ENCODE results near the gene KIAA1671.

Gene KIAA1671

GRCh38 chr22:25048659-25049647 lies 96.4 kb downstream of the KIAA1671 start:
- peak; percentile 41 to 51 for DNase-seq

GRCh38 chr22:25049770-25050169 lies 97.3 kb downstream of the KIAA1671 start:
- no peak for DNase-seq

- no peak for DNase-seq
Measured at GRCh38 chr22:25050566-25050965, 98.0 kb downstream of the KIAA1671 start.

- DNase-seq: no peak
Measured at GRCh38 chr22:25051073-25051472, 98.6 kb downstream of the KIAA1671 start.

- peak; percentile 30 to 67 for DNase-seq
Measured at GRCh38 chr22:25051983-25052710, 99.6 kb downstream of the KIAA1671 start.

GRCh38 chr22:25053153-25053805 lies 100.8 kb downstream of the KIAA1671 start:
- no peak for DNase-seq

GRCh38 chr22:25054943-25055511 lies 102.5 kb downstream of the KIAA1671 start:
- no peak for DNase-seq

GRCh38 chr22:25057013-25057881 lies 104.7 kb downstream of the KIAA1671 start:
- peak; percentile 54 to 55 for DNase-seq

GRCh38 chr22:25059438-25059837 lies 106.9 kb downstream of the KIAA1671 start:
- no peak for DNase-seq

- no peak for DNase-seq
Measured at GRCh38 chr22:25060522-25061071, 108.1 kb downstream of the KIAA1671 start.

GRCh38 chr22:25061134-25061533 lies 108.6 kb downstream of the KIAA1671 start:
- DNase-seq: no peak

GRCh38 chr22:25061605-25062376 lies 109.3 kb downstream of the KIAA1671 start:
- DNase-seq: no peak

- DNase-seq: no peak
Measured at GRCh38 chr22:25062386-25063085, 110.0 kb downstream of the KIAA1671 start.

- no peak for DNase-seq
Measured at GRCh38 chr22:25064894-25065560, 112.5 kb downstream of the KIAA1671 start.

GRCh38 chr22:25066861-25067435 lies 114.4 kb downstream of the KIAA1671 start:
- no peak for DNase-seq

GRCh38 chr22:25067851-25068421 lies 115.4 kb downstream of the KIAA1671 start:
- DNase-seq: no peak

- no peak for DNase-seq
Measured at GRCh38 chr22:25068707-25069106, 116.2 kb downstream of the KIAA1671 start.

GRCh38 chr22:25069426-25069757 lies 116.9 kb downstream of the KIAA1671 start:
- no peak for DNase-seq

Data from NCI-H2081 (cell line).